NCI-H2029 (cell line): ENCODE measurements around the gene TMEM171.

Source experiments
- DNase-seq: peaks from one replicate; lab custom pipeline; 2025; lab: John Stamatoyannopoulos, UW

The TMEM171 gene

GRCh38 chr5:73152411-73153388 is 32.3 kb downstream of the TMEM171 start:
- no peak for DNase-seq

DNA sequence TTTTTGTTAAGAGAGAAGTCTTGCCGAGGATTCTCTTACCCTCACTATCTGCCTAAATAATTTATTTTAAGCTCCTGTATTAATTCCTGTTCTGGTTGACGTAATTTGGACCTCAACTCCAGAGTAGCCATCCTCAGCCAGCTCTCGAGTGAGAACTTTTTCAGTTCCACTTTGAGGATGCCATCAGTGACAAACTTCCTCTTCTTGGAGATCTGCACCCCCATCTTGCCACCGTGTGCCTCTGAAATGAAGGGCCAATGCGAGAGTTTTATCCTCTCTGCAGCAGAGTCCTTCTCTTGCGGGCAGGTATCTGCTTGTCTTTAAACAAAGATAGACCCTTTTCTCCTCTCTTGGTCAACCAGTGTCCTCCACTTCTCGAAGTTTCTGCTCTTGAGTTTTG is 33.1 kb downstream of the TMEM171 start:
- no peak for DNase-seq

DNA sequence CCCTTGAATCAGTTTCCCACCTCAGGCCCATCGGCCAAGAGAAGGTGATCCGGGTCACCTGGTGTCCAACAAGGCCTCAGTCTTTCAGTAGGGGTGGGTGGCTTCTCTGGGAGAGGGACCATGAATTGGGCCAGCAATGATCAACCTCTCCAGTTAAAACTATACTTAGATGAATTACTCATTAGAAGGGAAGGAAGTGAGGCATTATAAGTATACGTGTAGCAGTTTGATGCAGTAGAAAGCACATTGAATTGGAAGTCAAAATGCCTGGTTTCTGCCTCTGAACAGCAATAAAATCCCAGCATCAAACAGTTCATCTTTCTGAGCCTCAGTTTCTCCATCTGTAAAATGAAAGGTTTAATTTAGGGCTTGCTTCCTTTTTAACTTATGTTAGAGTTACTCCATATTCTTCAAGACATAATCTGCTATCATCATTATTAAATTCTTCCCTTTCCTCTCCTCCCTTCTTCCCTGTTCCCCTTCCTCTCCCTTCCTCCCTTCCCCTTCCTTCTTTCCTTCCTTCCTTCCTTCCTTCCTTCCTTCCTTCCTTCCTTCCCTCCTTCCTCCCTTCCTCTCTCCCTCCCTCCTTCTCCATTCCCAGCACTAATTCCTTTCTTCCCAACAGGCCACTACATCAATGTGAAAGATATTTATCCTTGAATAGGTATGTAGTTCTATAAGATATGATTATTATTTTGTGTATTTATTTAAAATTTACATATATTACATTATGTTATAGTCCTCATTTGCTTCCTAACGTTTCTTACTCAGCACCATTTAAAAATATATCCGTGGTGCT is 34.0 kb downstream of the TMEM171 start:
- DNase-seq: no peak

- DNase-seq: no peak
Measured at GRCh38 chr5:73155271-73156222, 35.2 kb downstream of the TMEM171 start.

GRCh38 chr5:73157414-73158303 is 37.3 kb downstream of the TMEM171 start:
- DNase-seq: no peak

DNA sequence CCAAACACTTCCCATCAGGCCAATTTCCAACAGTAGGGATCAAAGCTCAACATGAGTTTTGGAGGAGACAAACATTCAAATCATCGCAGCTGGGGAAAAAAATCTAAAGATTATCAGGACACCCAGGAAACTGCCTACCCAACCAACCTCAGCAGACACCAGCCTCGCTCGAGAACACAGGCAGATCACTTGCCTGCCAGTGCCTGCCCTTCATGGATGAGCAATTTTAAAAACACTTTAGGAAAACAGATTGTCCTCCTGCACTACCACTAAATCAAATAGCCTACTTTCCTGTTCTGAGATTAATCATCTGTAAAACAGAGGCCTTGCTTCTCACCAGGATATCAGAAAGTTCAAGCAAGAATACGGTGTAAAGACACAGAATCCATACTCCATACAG is 37.9 kb downstream of the TMEM171 start:
- DNase-seq: no peak

DNA sequence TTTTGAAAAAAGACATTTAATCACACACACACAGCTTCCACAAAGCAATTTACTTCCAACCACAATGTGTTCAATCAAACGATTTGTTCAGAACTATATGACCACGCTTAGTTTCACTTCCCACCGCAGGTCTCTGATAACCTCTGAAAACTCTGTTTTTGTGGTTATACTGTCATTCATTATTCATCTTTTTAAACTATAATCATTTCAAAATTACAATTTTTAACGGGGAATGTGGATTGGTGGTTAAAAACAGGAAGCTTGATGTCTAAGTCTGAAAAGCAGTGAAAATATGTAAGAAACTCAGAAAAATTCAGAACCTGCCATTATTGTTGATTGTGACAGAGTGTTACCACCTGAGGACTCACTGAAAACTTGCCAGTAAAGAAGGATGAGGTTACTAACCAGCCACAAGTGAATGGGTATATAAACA is 39.9 kb downstream of the TMEM171 start:
- no peak for DNase-seq

GRCh38 chr5:73170522-73170921 is 50.1 kb downstream of the TMEM171 start:
- DNase-seq: no peak

DNA sequence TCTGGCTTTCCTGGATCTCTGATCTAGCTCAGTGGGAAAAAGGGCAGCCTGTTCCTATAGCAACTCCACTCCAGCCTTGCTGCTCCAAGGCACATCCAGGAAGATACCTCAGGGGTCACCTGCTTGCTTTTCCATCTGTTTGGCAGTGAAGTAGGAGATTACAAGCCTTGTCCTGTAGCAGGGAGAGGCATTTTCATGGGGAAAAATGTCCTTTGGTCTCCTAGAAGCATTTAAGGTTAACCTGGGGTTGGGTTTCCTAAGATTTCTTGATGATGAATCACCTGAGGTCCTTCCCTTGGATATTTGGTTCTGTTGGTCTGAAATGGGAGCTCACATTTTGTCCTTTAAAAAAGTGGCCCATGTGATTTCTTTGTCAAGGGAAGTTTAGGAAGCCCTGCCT is 51.1 kb downstream of the TMEM171 start:
- no peak for DNase-seq

- DNase-seq: no peak
Measured at GRCh38 chr5:73172951-73173350, 52.6 kb downstream of the TMEM171 start, which contains the start of gene TMEM174. TSS of gene TMEM174 (plus strand) at chr5:73173193. CDS start at chr5:73173244, 51 bp downstream.

- DNase-seq: no peak
Measured at GRCh38 chr5:73174100-73174815, 53.9 kb downstream of the TMEM171 start.

DNA sequence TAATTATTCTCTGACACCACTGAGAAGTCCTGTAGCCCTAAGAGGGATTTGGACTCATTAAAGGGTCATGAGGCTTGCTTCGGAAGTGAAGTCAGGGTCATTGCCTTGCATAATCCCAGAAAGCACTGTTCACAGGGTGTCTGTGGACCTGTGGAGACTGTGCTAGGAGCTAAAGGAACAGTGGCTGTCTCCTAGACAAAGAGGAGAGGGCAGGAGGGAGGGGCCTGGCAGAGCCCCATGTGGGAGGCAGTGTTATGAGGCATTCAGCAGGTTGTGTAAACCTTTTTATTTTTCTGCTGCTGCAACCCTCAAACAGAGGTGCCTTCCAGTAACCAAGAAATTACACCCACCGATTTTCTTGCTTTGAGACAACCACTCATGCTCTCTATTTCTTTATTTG is 55.9 kb downstream of the TMEM171 start:
- no peak for DNase-seq

- DNase-seq: no peak
Measured at GRCh38 chr5:73178265-73178664, 57.9 kb downstream of the TMEM171 start.

- no peak for DNase-seq
Measured at GRCh38 chr5:73179730-73180129, 59.4 kb downstream of the TMEM171 start.

GRCh38 chr5:73180566-73180965 is 60.2 kb downstream of the TMEM171 start:
- DNase-seq: no peak
